Measurements from ENCODE around the gene C16orf90. TPM values are rescaled to one million over a fixed set of nuclear protein-coding genes. Genes with fewer than 3 reads are reported as not detected.

The C16orf90 gene
- polyA plus RNA-seq, 1 of the 3 experiments (the other 2 are of a cell fraction): not detected

DNA sequence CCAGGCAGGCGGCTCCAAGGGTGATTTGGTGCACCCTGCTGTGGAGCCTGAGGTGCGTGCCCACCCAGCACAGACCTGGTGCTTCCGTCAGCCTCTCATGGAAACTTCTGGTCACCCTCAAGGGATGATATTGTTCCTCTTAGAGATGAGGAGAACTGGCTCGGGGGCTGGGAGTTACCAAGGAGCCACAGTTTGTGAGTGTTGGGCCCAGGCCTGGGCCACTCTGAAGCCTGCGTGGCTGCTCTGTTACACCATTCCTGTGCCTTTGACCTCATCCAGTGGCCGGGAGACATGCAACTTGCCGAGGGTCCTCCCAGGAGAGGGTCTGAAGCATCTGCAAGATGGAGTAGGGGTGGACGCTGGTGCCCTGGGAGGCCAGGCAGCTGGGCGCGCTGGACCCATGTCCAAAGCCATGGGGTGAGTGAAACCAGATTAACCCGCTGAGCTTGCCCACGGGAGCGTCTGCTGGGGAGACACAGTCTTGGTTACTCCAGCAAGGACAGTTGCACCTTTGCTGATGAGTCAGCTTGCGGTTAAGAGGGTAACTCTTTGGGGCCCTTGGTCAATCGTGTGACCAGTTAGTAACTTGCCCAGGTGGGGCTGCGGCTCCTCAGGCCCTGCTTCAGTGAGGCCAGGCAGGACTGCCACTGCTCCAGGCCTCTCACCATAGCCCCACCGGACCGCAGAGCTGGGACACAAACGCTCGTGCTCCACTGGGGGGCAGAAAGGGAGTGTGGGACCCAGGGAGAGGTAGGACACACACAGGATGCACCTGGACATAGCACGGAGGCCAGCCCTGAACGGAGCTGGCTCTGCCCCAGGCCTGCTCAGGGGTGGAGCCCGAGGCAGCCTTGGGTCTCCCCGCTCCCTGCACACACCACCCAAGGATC, 7.5 kb downstream of the C16orf90 start:
- Histone ChIP-seq H3K79me2 (ENCODE audit: insufficient read depth) (no peaks in the 10 kb centered on the region), H2AFZ (ENCODE audit: low read depth) (no peak overlapping the region), H3K9me2 (no peaks in the 10 kb centered on the region), H3K4me3 (ENCODE audit: low read depth in 2 of 2, low read length in 1 of 2) (no peak overlapping the region), H3F3A (replicated peaks; ENCODE audit: insufficient read depth) (no peaks in the 10 kb centered on the region), H3K9ac (no peak overlapping the region), H3K27ac (ENCODE audit: low read depth in 2 of 2, low read length in 1 of 2) (no peak overlapping the region), H3K9me3 (no peaks in the 10 kb centered on the region), H3K4me2 (no peak overlapping the region), H3K27me3 (ENCODE audit: insufficient read depth) (no peaks in the 10 kb centered on the region), H3K4me1 (ENCODE audit: control insufficient read depth in 1 of 2, insufficient read depth in 2 of 2, low read depth in 1 of 2, low read length in 1 of 2) (peaks cover 0 to 4% of the 10 kb centered on the region in 2 experiments; a peak in 1 of 4 replicates), H3K36me3 (replicated peaks in 1 of 2; ENCODE audit: control insufficient read depth in 1 of 2, insufficient read depth in 2 of 2, low read length in 1 of 2) (peaks cover 3 to 49% of the 10 kb centered on the region in 2 experiments), H4K20me1 (ENCODE audit: insufficient read depth) (no peaks in the 10 kb centered on the region)
- no peak for DNase-seq
- no peak for TF ChIP-seq RXRA (IDR thresholded peaks at IDR 0.05; ENCODE audit: borderline replicate concordance, low read depth)
- no peak for TF ChIP-seq TCF12 (IDR thresholded peaks at IDR 0.05)
- no peak for TF ChIP-seq TEAD4 (IDR thresholded peaks at IDR 0.05; ENCODE audit: borderline replicate concordance, insufficient read depth)
- TF ChIP-seq, protein P1, sequence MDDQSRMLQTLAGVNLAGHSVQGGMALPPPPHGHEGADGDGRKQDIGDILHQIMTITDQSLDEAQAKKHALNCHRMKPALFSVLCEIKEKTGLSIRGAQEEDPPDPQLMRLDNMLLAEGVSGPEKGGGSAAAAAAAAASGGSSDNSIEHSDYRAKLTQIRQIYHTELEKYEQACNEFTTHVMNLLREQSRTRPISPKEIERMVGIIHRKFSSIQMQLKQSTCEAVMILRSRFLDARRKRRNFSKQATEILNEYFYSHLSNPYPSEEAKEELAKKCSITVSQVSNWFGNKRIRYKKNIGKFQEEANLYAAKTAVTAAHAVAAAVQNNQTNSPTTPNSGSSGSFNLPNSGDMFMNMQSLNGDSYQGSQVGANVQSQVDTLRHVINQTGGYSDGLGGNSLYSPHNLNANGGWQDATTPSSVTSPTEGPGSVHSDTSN (IDR thresholded peaks at IDR 0.05): no peak
- no peak for TF ChIP-seq MEF2A (IDR thresholded peaks at IDR 0.05; ENCODE audit: borderline replicate concordance, low read depth)
- TF ChIP-seq EZH2phosphoT487 (IDR thresholded peaks at IDR 0.05; ENCODE audit: borderline replicate concordance, low read depth): no peak
- TF ChIP-seq FOSL2 (IDR thresholded peaks at IDR 0.05; ENCODE audit: borderline replicate concordance, low read depth): no peak
- TF ChIP-seq RFX5 (IDR thresholded peaks at IDR 0.05; ENCODE audit: low read length): no peak
- no peak for TF ChIP-seq CHD2 (IDR thresholded peaks at IDR 0.05; ENCODE audit: low read length, partially characterized antibody)
- TF ChIP-seq, protein P2, sequence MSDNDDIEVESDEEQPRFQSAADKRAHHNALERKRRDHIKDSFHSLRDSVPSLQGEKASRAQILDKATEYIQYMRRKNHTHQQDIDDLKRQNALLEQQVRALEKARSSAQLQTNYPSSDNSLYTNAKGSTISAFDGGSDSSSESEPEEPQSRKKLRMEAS (IDR thresholded peaks at IDR 0.05; ENCODE audit: low read depth): no peak
- no peak for TF ChIP-seq SIN3A (IDR thresholded peaks at IDR 0.05; ENCODE audit: borderline replicate concordance, low read depth, low read length)
- TF ChIP-seq FOXJ3 (CRISPR knock-in tag; IDR thresholded peaks at IDR 0.05): no peak
- no peak for TF ChIP-seq RAD21 (IDR thresholded peaks at IDR 0.05; ENCODE audit: low read length)
- TF ChIP-seq POLR2AphosphoS5 (IDR thresholded peaks at IDR 0.05; ENCODE audit: low read depth, low read length): no peak; the same call in 1 of the 2 replicates
- TF ChIP-seq EP300 (IDR thresholded peaks at IDR 0.05; ENCODE audit: borderline replicate concordance in 1 of 2, low read depth in 1 of 2, low read length in 1 of 2): no peak
- no peak for TF ChIP-seq SMC3 (IDR thresholded peaks at IDR 0.05; ENCODE audit: low read depth, low read length)
- WGBS (ENCODE audit: low lambda C conversion rate): 96% methylated on average over 9 of the region's 24 CpGs
- ChIA-PET CTCF (no interaction called here), POLR2A (interaction anchor here (1.4 kb wide), 1 partner anchor 30 kb away, joined by 4 read pairs; no protein-coding TSS in a partner anchor)

Measured in SK-N-SH (cell line).